HUES64 (cell line): ENCODE data around the gene GRM8.
"Not testable (repeated sequence)": the region's sequence is repeated elsewhere in the genome, so short reads cannot be mapped to it uniquely, and the experiment has no call there.

Experiments used
- H3K27ac ChIP-seq: 2 replicates; pipeline ENCODE4 v1.7.0; 2013; ENCODE audit warnings: low read depth, low read length, inconsistent platforms
- H3K27me3 ChIP-seq: 2 replicates; pipeline ENCODE4 v1.6.1; 2013; ENCODE audit warnings: mild to moderate bottlenecking, low read length; ENCODE audit not compliant: insufficient read depth
- H3K36me3 ChIP-seq: 2 replicates; pipeline ENCODE4 v1.6.1; 2013; ENCODE audit warnings: mild to moderate bottlenecking, low read length; ENCODE audit not compliant: insufficient read depth
- H3K4me1 ChIP-seq: 2 replicates; pipeline ENCODE4 v1.6.1; 2013; ENCODE audit warnings: mild to moderate bottlenecking, low read length, moderate library complexity; ENCODE audit not compliant: insufficient read depth
- H3K4me3 ChIP-seq: 2 replicates; pipeline ENCODE4 v1.5.1; 2013; ENCODE audit warnings: mild to moderate bottlenecking, low read length, moderate library complexity
- H3K9ac ChIP-seq: 2 replicates; pipeline ENCODE4 v1.6.1; 2013; ENCODE audit warnings: mild to moderate bottlenecking, low read depth, low read length
- H3K9me3 ChIP-seq: 2 replicates; pipeline ENCODE4 v1.6.1; 2013; ENCODE audit warnings: low read depth, low read length; ENCODE audit not compliant: insufficient read depth
- WGBS: fragments of 150-250, 120-280 bp; methylation state at CpG from one replicate; pipeline ENCODE4 v1.1.7; 2013; ENCODE audit warnings: missing lambda C conversion rate; 5-methylcytosine and 5-hydroxymethylcytosine counted together

Gene GRM8

GRCh38 chr7:126689037-126689436 is 563.7 kb downstream of the GRM8 start:
- Histone ChIP-seq H3K9ac (no peak overlapping the region), H3K27ac (no peak overlapping the region), H3K36me3 (no peaks in the 10 kb centered on the region), H3K4me3 (no peak overlapping the region), H3K9me3 (peaks cover 17% of the 10 kb centered on the region), H3K27me3 (no peaks in the 10 kb centered on the region), H3K4me1 (peaks cover 8% of the 10 kb centered on the region; the same call in 1 of the 2 replicates)
- WGBS: 83% methylated on average over 1 of the region's 1 CpG

DNA sequence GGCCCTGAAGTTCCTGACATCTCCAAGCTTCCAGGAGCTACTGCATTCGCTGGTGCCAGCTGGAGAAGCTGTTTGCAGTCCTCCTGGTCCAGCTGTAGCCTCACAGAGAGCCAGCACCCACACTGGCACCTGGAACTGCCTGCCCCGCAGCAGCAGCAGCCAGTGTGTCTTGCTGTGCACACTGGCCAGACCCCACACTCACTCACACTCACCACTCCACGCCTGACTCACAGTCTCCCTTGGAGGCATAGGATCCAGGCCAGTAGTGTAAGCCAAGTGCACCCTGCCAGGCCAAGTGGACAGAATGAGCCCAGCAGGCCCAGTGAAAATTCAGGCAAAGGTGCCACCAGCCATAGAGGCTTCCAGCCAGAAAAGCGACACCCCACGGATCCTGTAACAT is 566.3 kb downstream of the GRM8 start:
- Histone ChIP-seq H3K4me1 (peaks cover 11% of the 10 kb centered on the region), H3K9ac (no peak overlapping the region), H3K9me3 (peaks cover 17% of the 10 kb centered on the region), H3K27me3 (no peaks in the 10 kb centered on the region), H3K4me3 (no peak overlapping the region), H3K36me3 (no peaks in the 10 kb centered on the region), H3K27ac (no peak overlapping the region)
- WGBS: 90% methylated on average over 5 of the region's 5 CpGs

DNA sequence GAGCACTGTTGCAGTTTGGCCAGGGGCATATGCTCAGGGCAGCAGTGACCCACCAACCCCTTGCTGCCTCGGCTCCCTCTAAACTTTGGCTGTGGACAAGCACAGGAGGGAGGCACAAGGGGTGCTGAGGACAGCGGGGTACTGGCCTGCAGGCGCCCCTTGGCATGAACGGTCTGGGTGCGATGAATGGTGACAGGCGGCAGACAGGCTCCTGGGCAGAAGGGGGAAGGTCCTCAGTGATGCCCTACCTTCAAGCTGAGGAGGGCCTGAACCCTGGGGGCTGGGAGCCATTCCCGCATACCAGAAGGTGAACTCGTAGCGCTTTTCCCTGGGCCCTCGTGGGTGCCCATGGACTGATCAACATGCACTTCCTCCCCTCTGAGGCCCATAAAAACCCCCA is 567.1 kb downstream of the GRM8 start:
- Histone ChIP-seq H3K27me3 (no peaks in the 10 kb centered on the region), H3K4me3 (no peak overlapping the region), H3K4me1 (peaks cover 11% of the 10 kb centered on the region), H3K36me3 (no peaks in the 10 kb centered on the region), H3K27ac (no peak overlapping the region), H3K9ac (no peak overlapping the region), H3K9me3 (peaks cover 14% of the 10 kb centered on the region)
- 97% methylated on average over 10 of the region's 10 CpGs for WGBS

GRCh38 chr7:126685018-126685573 is 567.6 kb downstream of the GRM8 start:
- Histone ChIP-seq H3K36me3 (no peaks in the 10 kb centered on the region), H3K4me3 (no peak overlapping the region), H3K4me1 (peaks cover 11% of the 10 kb centered on the region), H3K27ac (no peak overlapping the region), H3K27me3 (no peaks in the 10 kb centered on the region), H3K9ac (no peak overlapping the region), H3K9me3 (peaks cover 9% of the 10 kb centered on the region; the same call in 1 of the 2 replicates)
- WGBS: 96% methylated on average over 11 of the region's 11 CpGs

DNA sequence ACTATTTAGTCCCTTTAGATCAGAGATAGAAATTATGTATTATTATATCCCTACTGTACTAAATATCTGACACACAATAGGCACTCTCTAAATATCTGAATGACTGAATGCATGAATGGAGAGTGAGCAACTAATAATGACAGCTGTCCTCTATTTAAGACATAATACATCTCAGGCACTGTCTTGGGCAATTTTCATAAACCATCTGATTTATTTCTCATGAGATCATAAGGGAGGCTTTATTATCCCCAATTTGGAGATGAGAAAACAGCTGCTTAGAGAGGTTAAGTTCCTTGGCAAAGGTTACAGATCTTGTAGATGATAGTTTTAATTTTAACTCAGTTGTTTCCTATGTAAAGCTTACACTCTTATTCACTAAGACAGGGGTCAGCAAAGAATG is 570.6 kb downstream of the GRM8 start:
- no peak overlapping the region for H3K4me3 ChIP-seq
- H3K27me3 ChIP-seq: no peaks in the 10 kb centered on the region
- no peak overlapping the region for H3K9ac ChIP-seq
- no peak overlapping the region for H3K27ac ChIP-seq
- H3K9me3 ChIP-seq: 0 out of 2 replicates have a peak, but pooled peaks cover 5% of the 10 kb centered on the region
- H3K4me1 ChIP-seq: peaks cover 3% of the 10 kb centered on the region
- H3K36me3 ChIP-seq: no peaks in the 10 kb centered on the region

DNA sequence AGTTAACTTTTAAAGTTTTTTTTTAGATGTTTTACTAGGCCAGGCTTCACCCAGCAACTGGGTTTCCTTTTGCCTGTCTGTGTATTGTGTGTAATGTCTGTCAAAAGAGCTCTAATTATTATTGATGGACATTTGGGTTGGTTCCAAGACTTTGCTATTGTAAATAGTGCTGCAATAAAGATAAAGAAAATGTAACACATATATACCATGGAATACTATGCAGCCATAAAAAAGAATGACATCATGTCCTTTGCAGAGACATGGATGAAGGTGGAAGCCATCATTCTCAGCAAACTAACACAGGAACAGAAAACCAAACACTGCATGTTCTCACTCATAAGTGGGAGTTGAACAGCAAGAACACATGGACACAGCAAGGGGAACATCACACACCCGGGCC is 584.0 kb downstream of the GRM8 start:
- WGBS: 90% methylated on average over 1 of the region's 1 CpG
- not testable (repeated sequence) for H3K9ac ChIP-seq, H3K27ac ChIP-seq, H3K36me3 ChIP-seq, H3K4me1 ChIP-seq, H3K4me3 ChIP-seq, H3K9me3 ChIP-seq, H3K27me3 ChIP-seq

- no peaks in the 10 kb centered on the region for H3K9me3 ChIP-seq
- H3K27ac ChIP-seq: no peak overlapping the region
- no peaks in the 10 kb centered on the region for H3K4me1 ChIP-seq
- no peaks in the 10 kb centered on the region for H3K36me3 ChIP-seq
- H3K27me3 ChIP-seq: no peaks in the 10 kb centered on the region
- H3K4me3 ChIP-seq: no peak overlapping the region
- 95% methylated on average over 5 of the region's 5 CpGs for WGBS
- H3K9ac ChIP-seq: no peak overlapping the region
These were observed 584.4 kb downstream of the GRM8 start for GRCh38 chr7:126668367-126668752.

GRCh38 chr7:126667742-126668366 is 584.9 kb downstream of the GRM8 start:
- Histone ChIP-seq H3K36me3 (no peaks in the 10 kb centered on the region), H3K9me3 (no peaks in the 10 kb centered on the region), H3K4me3 (no peak overlapping the region), H3K27me3 (no peaks in the 10 kb centered on the region), H3K9ac (no peak overlapping the region), H3K4me1 (no peaks in the 10 kb centered on the region), H3K27ac (no peak overlapping the region)
- 95% methylated on average over 14 of the region's 14 CpGs for WGBS

GRCh38 chr7:126662856-126663255 is 589.9 kb downstream of the GRM8 start:
- no peaks in the 10 kb centered on the region for H3K36me3 ChIP-seq
- WGBS: 93% methylated on average over 4 of the region's 4 CpGs
- no peaks in the 10 kb centered on the region for H3K27me3 ChIP-seq

GRCh38 chr7:126659124-126659523 is 593.6 kb downstream of the GRM8 start:
- no peak overlapping the region for H3K9ac ChIP-seq
- no peaks in the 10 kb centered on the region for H3K9me3 ChIP-seq
- peaks cover 16% of the 10 kb centered on the region; the same call in 1 of the 2 replicates for H3K4me1 ChIP-seq
- 100% methylated on average over 2 of the region's 3 CpGs for WGBS
- H3K27me3 ChIP-seq: no peaks in the 10 kb centered on the region
- H3K27ac ChIP-seq: no peak overlapping the region
- H3K4me3 ChIP-seq: no peak overlapping the region
- no peaks in the 10 kb centered on the region for H3K36me3 ChIP-seq

More at GRCh38 chr7:126662856-126663255, 589.9 kb downstream of the GRM8 start:
- Histone ChIP-seq H3K9ac (no peak overlapping the region), H3K27ac (no peak overlapping the region), H3K4me1 (peaks cover 13% of the 10 kb centered on the region; the same call in 1 of the 2 replicates), H3K9me3 (no peaks in the 10 kb centered on the region), H3K4me3 (no peak overlapping the region)

DNA sequence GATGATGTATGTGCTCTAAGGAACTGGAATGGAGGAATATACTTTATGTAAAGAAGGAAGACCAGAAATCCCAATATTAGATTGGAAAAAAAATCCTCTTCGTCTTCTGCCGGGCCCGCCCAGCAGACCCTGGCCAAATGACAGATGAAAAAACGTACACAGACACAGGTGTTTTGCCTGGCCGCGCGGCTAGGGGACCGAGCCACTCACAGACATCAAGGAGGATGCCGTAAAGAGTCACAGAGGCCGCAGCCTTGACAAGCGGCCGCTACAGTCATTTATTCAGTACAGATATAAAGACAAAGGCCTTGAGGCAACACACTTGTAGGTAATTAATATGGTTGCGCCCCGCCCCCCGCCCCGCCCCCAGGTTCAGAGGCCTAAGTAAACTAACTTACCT is 594.1 kb downstream of the GRM8 start:
- Histone ChIP-seq H3K27me3 (no peaks in the 10 kb centered on the region), H3K4me3 (no peak overlapping the region), H3K4me1 (peaks cover 16% of the 10 kb centered on the region; the same call in 1 of the 2 replicates), H3K9me3 (no peaks in the 10 kb centered on the region), H3K9ac (no peak overlapping the region), H3K36me3 (no peaks in the 10 kb centered on the region), H3K27ac (no peak overlapping the region)
- 95% methylated on average over 16 of the region's 16 CpGs for WGBS
